ENCODE measurements around the gene TMEM119.

TMEM119 gene

GRCh38 chr12:108616359-108616758 lies 18.5 kb upstream of the TMEM119 start:
- no peak for DNase-seq (ENCODE audit: low read depth)

- no peak for DNase-seq (ENCODE audit: low read depth)
These were observed 18.0 kb upstream of the TMEM119 start for GRCh38 chr12:108615918-108616317.

GRCh38 chr12:108614639-108615038 lies 16.8 kb upstream of the TMEM119 start:
- DNase-seq (ENCODE audit: low read depth), result no peak

- DNase-seq (ENCODE audit: low read depth), result no peak
These were observed 16.2 kb upstream of the TMEM119 start for GRCh38 chr12:108614041-108614440.

GRCh38 chr12:108613548-108613947 lies 15.7 kb upstream of the TMEM119 start:
- no peak for DNase-seq (ENCODE audit: low read depth)

GRCh38 chr12:108612788-108613282 lies 15.0 kb upstream of the TMEM119 start:
- DNase-seq (ENCODE audit: low read depth), result no peak

- peak; percentile 69 for DNase-seq (ENCODE audit: low read depth)
These were observed 14.1 kb upstream of the TMEM119 start for GRCh38 chr12:108611884-108612415.

GRCh38 chr12:108610856-108611605 lies 13.1 kb upstream of the TMEM119 start:
- no peak for DNase-seq (ENCODE audit: low read depth)

GRCh38 chr12:108610336-108610815 lies 12.5 kb upstream of the TMEM119 start:
- DNase-seq (ENCODE audit: low read depth), result no peak

- peak; percentile 32 for DNase-seq (ENCODE audit: low read depth)
These were observed 11.9 kb upstream of the TMEM119 start for GRCh38 chr12:108609537-108610335.

GRCh38 chr12:108608616-108609015 lies 10.7 kb upstream of the TMEM119 start:
- DNase-seq (ENCODE audit: low read depth), result no peak

- no peak for DNase-seq (ENCODE audit: low read depth)
These were observed 10.2 kb upstream of the TMEM119 start for GRCh38 chr12:108607981-108608600.

- no peak for DNase-seq (ENCODE audit: low read depth)
These were observed 8.6 kb upstream of the TMEM119 start for GRCh38 chr12:108606492-108606891.

GRCh38 chr12:108605690-108606406 lies 8.0 kb upstream of the TMEM119 start:
- DNase-seq (ENCODE audit: low read depth), result no peak

GRCh38 chr12:108605000-108605689 lies 7.3 kb upstream of the TMEM119 start:
- DNase-seq (ENCODE audit: low read depth), result no peak

- no peak for DNase-seq (ENCODE audit: low read depth)
These were observed 6.5 kb upstream of the TMEM119 start for GRCh38 chr12:108604208-108604941.

- no peak for DNase-seq (ENCODE audit: low read depth)
These were observed 5.9 kb upstream of the TMEM119 start for GRCh38 chr12:108603743-108604142.

GRCh38 chr12:108602976-108603704 lies 5.3 kb upstream of the TMEM119 start:
- no peak for DNase-seq (ENCODE audit: low read depth)

- DNase-seq (ENCODE audit: low read depth), result no peak
These were observed 4.4 kb upstream of the TMEM119 start for GRCh38 chr12:108602209-108602705.

GRCh38 chr12:108600702-108601007 lies 2.8 kb upstream of the TMEM119 start:
- no peak for DNase-seq (ENCODE audit: low read depth)
